Endothelial cell (in vitro differentiated cells): ENCODE results near the gene COX20. TPM values are rescaled to one million over a fixed set of nuclear protein-coding genes. Genes with fewer than 3 reads are reported as not detected.

Experiments
- DNase-seq: peaks from one replicate; pipeline ENCODE4 v3.0.0; 2021; ENCODE audit warnings: low spot score
- H3K27ac Mint-ChIP-seq: one replicate; pipeline ENCODE4 v1.8.0; 2021; ENCODE audit warnings: mixed read lengths, inconsistent platforms; ENCODE audit not compliant: unreplicated experiment
- H3K27me3 Mint-ChIP-seq: one replicate; pipeline ENCODE4 v1.8.0; 2021; ENCODE audit warnings: mild to moderate bottlenecking, moderate library complexity, mixed read lengths, inconsistent platforms; ENCODE audit not compliant: unreplicated experiment
- H3K36me3 Mint-ChIP-seq: one replicate; pipeline ENCODE4 v1.8.0; 2021; ENCODE audit warnings: mild to moderate bottlenecking, low read depth, mixed read lengths, inconsistent platforms; ENCODE audit not compliant: unreplicated experiment
- H3K4me1 Mint-ChIP-seq: one replicate; pipeline ENCODE4 v1.8.0; 2021; ENCODE audit warnings: mild to moderate bottlenecking, mixed read lengths, inconsistent platforms; ENCODE audit not compliant: unreplicated experiment
- H3K4me3 Mint-ChIP-seq: one replicate; pipeline ENCODE4 v1.8.0; 2021; ENCODE audit warnings: mild to moderate bottlenecking, mixed read lengths, inconsistent platforms; ENCODE audit not compliant: unreplicated experiment
- H3K9me3 Mint-ChIP-seq: one replicate; pipeline ENCODE4 v1.8.0; 2021; ENCODE audit warnings: mixed read lengths, inconsistent platforms; ENCODE audit not compliant: unreplicated experiment
- total RNA-seq: library from RNA; stranded (reverse); fragmentation: NEBNext Ultra II Directional; extraction: Animal tissue kit (Norgen Biotek cat#: 25700); gene quantifications from one replicate; pipeline ENCODE4 v1.2.1, GENCODE V29; 2021; ENCODE audit not compliant: unreplicated experiment
- TF ChIP-seq, protein P1 (sequence below): fragments of 200-600 bp; sonication (generic); IDR thresholded peaks from one replicate; pipeline ENCODE4 v1.5.0; 2021; ENCODE audit warnings: antibody characterized with exemption; ENCODE audit not compliant: unreplicated experiment

COX20 gene
- total RNA-seq, 1 donor from 2014 or later = 9.6 TPM

DNA sequence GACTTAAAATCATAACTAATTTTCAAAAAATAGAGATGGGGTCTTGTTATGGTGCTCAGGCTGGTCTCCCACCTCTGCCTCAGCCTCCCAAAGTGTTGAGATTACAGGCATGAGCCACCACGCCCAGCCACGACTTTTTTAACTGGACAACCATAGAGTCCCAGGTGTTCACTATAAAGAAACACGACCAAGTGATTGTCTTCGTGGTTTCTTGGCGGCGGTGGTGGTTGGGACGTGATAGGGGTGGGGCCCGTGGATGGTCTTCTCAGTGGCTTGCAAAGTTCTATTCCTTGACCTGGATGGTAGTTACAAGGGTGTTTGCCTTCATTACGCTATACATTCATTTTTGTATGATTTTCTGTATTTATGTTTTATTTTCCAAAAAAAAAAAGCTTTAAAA lies 34.6 kb upstream of the COX20 start:
- Mint-ChIP-seq H3K27me3 (no peaks in the 10 kb centered on the region), H3K36me3 (no peaks in the 10 kb centered on the region), H3K4me1 (no peaks in the 10 kb centered on the region), H3K27ac (no peak overlapping the region), H3K9me3 (no peaks in the 10 kb centered on the region), H3K4me3 (no peak overlapping the region)
- no peak for DNase-seq
- TF ChIP-seq, protein P1, sequence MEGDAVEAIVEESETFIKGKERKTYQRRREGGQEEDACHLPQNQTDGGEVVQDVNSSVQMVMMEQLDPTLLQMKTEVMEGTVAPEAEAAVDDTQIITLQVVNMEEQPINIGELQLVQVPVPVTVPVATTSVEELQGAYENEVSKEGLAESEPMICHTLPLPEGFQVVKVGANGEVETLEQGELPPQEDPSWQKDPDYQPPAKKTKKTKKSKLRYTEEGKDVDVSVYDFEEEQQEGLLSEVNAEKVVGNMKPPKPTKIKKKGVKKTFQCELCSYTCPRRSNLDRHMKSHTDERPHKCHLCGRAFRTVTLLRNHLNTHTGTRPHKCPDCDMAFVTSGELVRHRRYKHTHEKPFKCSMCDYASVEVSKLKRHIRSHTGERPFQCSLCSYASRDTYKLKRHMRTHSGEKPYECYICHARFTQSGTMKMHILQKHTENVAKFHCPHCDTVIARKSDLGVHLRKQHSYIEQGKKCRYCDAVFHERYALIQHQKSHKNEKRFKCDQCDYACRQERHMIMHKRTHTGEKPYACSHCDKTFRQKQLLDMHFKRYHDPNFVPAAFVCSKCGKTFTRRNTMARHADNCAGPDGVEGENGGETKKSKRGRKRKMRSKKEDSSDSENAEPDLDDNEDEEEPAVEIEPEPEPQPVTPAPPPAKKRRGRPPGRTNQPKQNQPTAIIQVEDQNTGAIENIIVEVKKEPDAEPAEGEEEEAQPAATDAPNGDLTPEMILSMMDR = no peak

DNA sequence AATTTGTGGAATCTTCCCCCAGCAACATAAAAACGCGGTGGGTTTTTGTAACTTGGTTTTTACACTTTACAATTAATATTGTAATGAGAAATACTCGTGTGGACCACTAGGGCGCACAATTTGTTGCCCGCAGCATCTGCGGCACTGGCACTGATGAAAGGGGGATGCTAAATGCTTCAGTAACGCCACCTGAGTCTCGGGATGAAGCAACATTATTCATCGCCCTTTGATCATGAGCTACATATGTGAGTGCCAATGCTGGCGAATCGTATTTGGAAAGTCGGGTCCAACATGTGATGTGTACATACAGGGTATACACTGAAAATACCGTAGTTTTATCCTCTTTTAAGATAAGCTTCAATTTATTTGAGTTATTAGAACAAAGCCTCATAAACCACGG lies 34.2 kb upstream of the COX20 start:
- TF ChIP-seq, protein P1 = peak; percentile 80
- Mint-ChIP-seq H3K4me3 (no peak overlapping the region), H3K27ac (no peak overlapping the region), H3K9me3 (no peaks in the 10 kb centered on the region), H3K4me1 (no peaks in the 10 kb centered on the region), H3K27me3 (no peaks in the 10 kb centered on the region), H3K36me3 (no peaks in the 10 kb centered on the region)
- DNase-seq = peak; percentile 15

DNA sequence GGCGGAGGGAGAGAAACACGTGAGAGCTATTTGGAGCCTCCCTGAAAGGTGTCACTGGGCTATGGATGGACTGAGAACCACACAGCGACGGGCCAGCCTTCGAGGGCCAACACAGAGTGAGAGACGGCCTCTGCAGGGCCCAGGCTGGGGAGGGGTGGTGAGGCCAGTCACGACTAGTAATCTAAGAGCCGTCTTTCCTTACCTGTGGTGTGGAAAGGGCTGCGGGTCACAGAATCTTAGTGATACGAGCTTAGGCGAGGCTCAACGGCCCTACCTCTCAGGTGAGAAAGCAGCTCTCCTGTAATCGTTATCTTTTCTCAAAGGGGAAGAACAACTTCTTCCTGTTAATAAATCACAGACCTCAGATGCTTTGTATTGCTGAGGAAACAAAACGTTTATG lies 33.4 kb upstream of the COX20 start:
- no peak overlapping the region for H3K27ac Mint-ChIP-seq
- H3K27me3 Mint-ChIP-seq = no peaks in the 10 kb centered on the region
- no peak overlapping the region for H3K4me3 Mint-ChIP-seq
- H3K36me3 Mint-ChIP-seq = no peaks in the 10 kb centered on the region
- H3K9me3 Mint-ChIP-seq = no peaks in the 10 kb centered on the region
- no peak for DNase-seq
- TF ChIP-seq, protein P1 = no peak
- no peaks in the 10 kb centered on the region for H3K4me1 Mint-ChIP-seq

DNA sequence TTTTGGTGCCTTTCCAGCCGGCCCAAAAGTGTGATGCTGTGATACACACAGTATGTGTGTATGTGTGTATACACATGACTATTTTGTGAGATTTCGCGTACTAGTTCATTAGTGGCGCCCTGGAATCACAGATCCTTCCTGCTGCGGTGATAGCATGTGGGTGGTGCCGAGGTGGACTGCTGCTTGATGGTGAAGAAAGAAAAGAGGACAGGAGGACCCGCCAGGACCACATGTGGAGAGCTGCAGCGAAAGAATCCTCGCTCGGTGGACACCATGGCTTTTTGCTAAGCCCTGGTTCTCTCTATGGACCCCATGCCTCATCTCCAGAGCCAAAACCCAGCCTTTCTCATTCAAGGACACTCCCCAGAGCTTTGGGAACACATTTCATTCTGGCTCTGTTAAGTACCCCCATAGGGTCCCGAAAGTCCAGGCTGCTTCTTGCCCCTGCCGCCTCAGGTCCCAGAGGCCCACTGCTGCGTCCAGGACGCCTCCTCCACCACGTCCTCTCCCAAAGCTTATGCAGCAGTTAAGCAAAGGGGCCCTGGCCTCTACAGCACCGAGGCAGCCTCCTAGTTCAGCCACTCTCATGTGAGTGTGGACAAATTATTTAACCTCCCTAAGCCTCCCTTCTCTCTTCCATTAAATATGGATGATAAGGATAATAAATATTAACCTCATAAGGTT lies 32.8 kb upstream of the COX20 start:
- no peaks in the 10 kb centered on the region for H3K27me3 Mint-ChIP-seq
- H3K4me1 Mint-ChIP-seq = no peaks in the 10 kb centered on the region
- TF ChIP-seq, protein P1 = no peak
- H3K4me3 Mint-ChIP-seq = no peak overlapping the region
- H3K27ac Mint-ChIP-seq = no peak overlapping the region
- H3K9me3 Mint-ChIP-seq = no peaks in the 10 kb centered on the region
- no peaks in the 10 kb centered on the region for H3K36me3 Mint-ChIP-seq
- DNase-seq = no peak

DNA sequence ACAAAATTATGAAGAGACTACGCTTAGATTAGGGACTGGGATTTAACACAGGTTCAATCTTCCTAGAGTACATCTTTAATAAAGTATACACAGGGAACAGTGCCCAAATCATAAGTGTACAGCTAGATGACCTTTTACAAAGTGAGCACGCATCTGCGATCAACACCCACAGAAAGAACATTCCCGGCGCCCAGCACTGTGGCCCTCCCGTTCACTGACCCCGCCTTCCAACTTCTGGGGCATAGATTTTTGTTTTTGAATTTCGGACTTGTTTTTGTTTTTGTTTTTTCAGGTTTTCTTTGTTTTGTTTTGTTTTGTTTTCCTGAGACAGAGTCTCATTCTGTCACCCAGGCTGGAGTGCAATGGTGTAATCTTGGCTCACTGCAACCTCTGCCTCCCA lies 30.6 kb upstream of the COX20 start:
- H3K9me3 Mint-ChIP-seq = no peaks in the 10 kb centered on the region
- DNase-seq = no peak
- H3K36me3 Mint-ChIP-seq = no peaks in the 10 kb centered on the region
- H3K27me3 Mint-ChIP-seq = no peaks in the 10 kb centered on the region
- no peak overlapping the region for H3K27ac Mint-ChIP-seq
- H3K4me1 Mint-ChIP-seq = no peaks in the 10 kb centered on the region
- no peak overlapping the region for H3K4me3 Mint-ChIP-seq
- TF ChIP-seq, protein P1 = no peak
